Activated naive CD4-positive, alpha-beta T cell treated with anti-CD3 and anti-CD28 coated beads, Interleukin-2, amount 10 ng/mL, durations not matched to agents 7 days and 5 days (primary cell): ENCODE results near the gene MCTP1.

Experiments used
- CTCF ChIA-PET: fragments of 350-600 bp; sonication (Branson Sonifier 250); formaldehyde crosslinking; loops from one replicate; lab custom pipeline; 2021; ENCODE audit warnings: antibody characterized with exemption; lab: Charles Lee
- DNase-seq: peaks from one replicate; pipeline ENCODE4 v3.0.0-alpha.2; 2020
- H3K27ac Mint-ChIP-seq: one replicate; pipeline ENCODE4 v1.8.0; 2021; ENCODE audit warnings: mild to moderate bottlenecking, moderate library complexity, mixed read lengths
- H3K27me3 Mint-ChIP-seq: one replicate; pipeline ENCODE4 v1.8.0; 2021; ENCODE audit warnings: mild to moderate bottlenecking, mixed read lengths
- H3K36me3 Mint-ChIP-seq: one replicate; pipeline ENCODE4 v1.8.0; 2021; ENCODE audit warnings: mixed read lengths
- H3K4me1 Mint-ChIP-seq: one replicate; pipeline ENCODE4 v1.8.0; 2021; ENCODE audit warnings: mixed read lengths
- H3K4me3 Mint-ChIP-seq: one replicate; pipeline ENCODE4 v1.8.0; 2021; ENCODE audit warnings: mild to moderate bottlenecking, moderate library complexity, mixed read lengths
- H3K9me3 Mint-ChIP-seq: one replicate; pipeline ENCODE4 v1.8.0; 2021; ENCODE audit warnings: mixed read lengths

The MCTP1 gene

GRCh38 chr5:94660506-94660905 lies 624.4 kb downstream of the MCTP1 start:
- Mint-ChIP-seq H3K4me3 (no peak overlapping the region), H3K36me3 (peaks cover 57% of the 10 kb centered on the region), H3K27ac (no peak overlapping the region), H3K9me3 (peaks cover 34% of the 10 kb centered on the region), H3K27me3 (no peaks in the 10 kb centered on the region), H3K4me1 (no peaks in the 10 kb centered on the region)
- DNase-seq, result no peak
- CTCF ChIA-PET, result interaction anchor here (0.6 kb wide), 1 partner anchor 281 kb away, joined by 3 read pairs; no protein-coding TSS in a partner anchor

- CTCF ChIA-PET, result no interaction called here
- H3K27ac Mint-ChIP-seq, result no peak overlapping the region
- H3K27me3 Mint-ChIP-seq, result no peaks in the 10 kb centered on the region
- H3K4me1 Mint-ChIP-seq, result no peaks in the 10 kb centered on the region
- no peak for DNase-seq
- no peak overlapping the region for H3K4me3 Mint-ChIP-seq
- peaks cover 38% of the 10 kb centered on the region for H3K9me3 Mint-ChIP-seq
- H3K36me3 Mint-ChIP-seq, result peaks cover 65% of the 10 kb centered on the region
Measured at GRCh38 chr5:94658272-94658671, 626.6 kb downstream of the MCTP1 start.
